HepG2 (cell line): Measurements from ENCODE around the gene AMIGO2. TPM values are rescaled to one million over a fixed set of nuclear protein-coding genes. Genes with fewer than 3 reads are reported as not detected.

ENCODE experiments used
- ATAC-seq: fragments of 200-7000 bp; cut with Tn5 transposase; 3 replicates; pipeline ENCODE4 v1.9.1; 2020; ENCODE audit warnings: mild to moderate bottlenecking, moderate library complexity
- BruUV-seq: library from RNA; stranded (reverse); fragments of 400-500 nt; replicated peaks from 2 replicates; lab custom pipeline; 2021; lab: Mats Ljungman, UMichigan
- CTCF ChIA-PET: fragments of 300-600 bp; formaldehyde crosslinking; extraction: SDS; loops from one replicate; lab custom pipeline; 2021; ENCODE audit warnings: low total read pairs, inconsistent platforms, low intra/inter-chr PET ratio; lab: Yijun Ruan, JAX
- POLR2A ChIA-PET: fragments of 350-600 bp; sonication (Branson Sonifier 250); formaldehyde crosslinking; loops from one replicate; lab custom pipeline; 2020; ENCODE audit warnings: antibody characterized with exemption, inconsistent platforms; lab: Yijun Ruan, JAX
- DNase-seq: peaks from one replicate; pipeline ENCODE4 v3.0.0-alpha.2; 2015; ENCODE audit warnings: low spot score
- FAIRE-seq: peaks from 3 replicates; lab custom pipeline; 2011; peaks lifted over from hg19 to GRCh38; lab: Jason Lieb, UNC
- H2AFZ ChIP-seq: one replicate; pipeline ENCODE4 v1.6.1; 2011; ENCODE audit warnings: low read length, inconsistent platforms
- H3K27ac ChIP-seq: fragments of 300-600 bp; 3 replicates; pipeline ENCODE4 v1.8.0; 2011; ENCODE audit warnings: mixed run types, mild to moderate bottlenecking, mixed read lengths, low read length, inconsistent platforms; ENCODE audit not compliant: insufficient read depth; ENCODE audit errors: extremely low read length
- H3K27me3 ChIP-seq, 2 experiments: fragments of 200-600 bp in 1 of 2; 2 replicates in 1 of 2; 3 replicates in 1 of 2; pipeline versions ENCODE4 v1.6.0 to v1.8.0; 2011; ENCODE audit warnings: low read length in 2 of 2, mild to moderate bottlenecking in 2 of 2, moderate library complexity in 2 of 2, inconsistent platforms in 1 of 2; ENCODE audit not compliant: insufficient read depth in 2 of 2, control insufficient read depth in 1 of 2
- H3K36me3 ChIP-seq, 2 experiments: fragments of 200-600 bp in 1 of 2; replicated peaks in 1 of 2; 2 replicates in 1 of 2; 3 replicates in 1 of 2; pipeline versions ENCODE4 v1.5.1 to v1.8.0; 2011; ENCODE audit warnings: low read length in 2 of 2, inconsistent platforms in 1 of 2; ENCODE audit not compliant: insufficient read depth in 2 of 2, control insufficient read depth in 1 of 2
- H3K4me1 ChIP-seq: 2 replicates; pipeline ENCODE4 v1.5.1; 2012; ENCODE audit warnings: low read length, inconsistent platforms; ENCODE audit not compliant: insufficient read depth
- H3K4me2 ChIP-seq: 2 replicates; pipeline ENCODE4 v1.6.0; 2011; ENCODE audit warnings: low read depth, low read length, inconsistent platforms
- H3K4me3 ChIP-seq, 3 experiments: fragments of 200-600 bp in 1 of 3; sonication (generic), shearing (Covaris generic) in 1 of 3; replicated peaks in 1 of 3; 2 replicates each; pipeline ENCODE4 v1.5.1; 2011 to 2016; ENCODE audit warnings: low read length in 3 of 3, inconsistent platforms in 2 of 3, low read depth in 2 of 3, mild to moderate bottlenecking in 2 of 3, control low read depth in 1 of 3, mixed read lengths in 1 of 3; ENCODE audit not compliant: insufficient read depth in 1 of 3
- H3K79me2 ChIP-seq: one replicate; pipeline ENCODE4 v1.6.1; 2011; ENCODE audit warnings: low read length, inconsistent platforms; ENCODE audit not compliant: insufficient read depth
- H3K9ac ChIP-seq: 2 replicates; pipeline ENCODE4 v1.6.0; 2011; ENCODE audit warnings: mild to moderate bottlenecking, low read depth, low read length, inconsistent platforms; ENCODE audit not compliant: insufficient read depth
- H3K9me3 ChIP-seq: 2 replicates; pipeline ENCODE4 v1.5.1; 2012; ENCODE audit warnings: mild to moderate bottlenecking, low read length
- H4K20me1 ChIP-seq: 2 replicates; pipeline ENCODE4 v1.6.0; 2011; ENCODE audit warnings: inconsistent platforms, mild to moderate bottlenecking, low read length, moderate library complexity; ENCODE audit not compliant: insufficient read depth
- HBP1 ChIP-seq: IDR thresholded peaks from 2 replicates; pipeline ENCODE4 v1.6.1; 2016; ENCODE audit warnings: low read depth, control low read depth
- JUND ChIP-seq: sonication (generic); formaldehyde crosslinking; IDR thresholded peaks from 2 replicates; pipeline ENCODE4 v1.8.0; 2022; ENCODE audit warnings: mild to moderate bottlenecking, missing genetic modification reagents
- WGBS: methylation state at CpG from one replicate; pipeline ENCODE4 v1.1.6; 2017; ENCODE audit warnings: low lambda C conversion rate; 5-methylcytosine and 5-hydroxymethylcytosine counted together
- in situ Hi-C: cut with HindIII; loops from 2 replicates; pipeline ENCODE4 v1.10.0; 2017; ENCODE audit warnings: low pct_unique_long_range_greater_than_20kb; ENCODE audit not compliant: extremely low pct_ligation_motif_present
- intact Hi-C: fragments of 100-400 bp; cut with micrococcal nuclease; formaldehyde crosslinking; loops from one replicate; pipeline ENCODE4 v1.10.0; 2022; ENCODE audit not compliant: unreplicated experiment
- polyA plus RNA-seq, 8 experiments: library from polyadenylated mRNA; depleted of rRNA in 3 of 8; stranded (reverse) in 7 of 8; unstranded in 1 of 8; fragments of >200 nt; fragmentation: Illumina TruSeq in 4 of 8; extraction: Trizol in 4 of 8; gene quantifications; 2 replicates each; pipeline versions ENCODE4 v1.2.1 to v1.2.3, GENCODE V29; 2011 to 2016; ENCODE audit warnings: low read depth in 4 of 8, missing spikeins in 1 of 8, mixed read lengths in 1 of 8; ENCODE audit not compliant: insufficient read depth in 1 of 8
- total RNA-seq, 5 experiments: library from RNA; depleted of rRNA; stranded (reverse); fragments of >200 nt; fragmentation: Illumina TruSeq; extraction: Trizol; gene quantifications; 2 replicates each; pipeline ENCODE4 v1.2.3, GENCODE V29; 2016; ENCODE audit warnings: low read depth in 1 of 5
- TF ChIP-seq, protein P1 (sequence below): sonication (generic); formaldehyde crosslinking; IDR thresholded peaks from 2 replicates; pipeline ENCODE4 v1.5.0; 2020; ENCODE audit warnings: missing genetic modification reagents

The AMIGO2 gene
- total and polyA plus RNA-seq, 2 of the 13 experiments (the other 11 are each of a cell fraction or from before 2014, with no cell fraction given): not detected

DNA sequence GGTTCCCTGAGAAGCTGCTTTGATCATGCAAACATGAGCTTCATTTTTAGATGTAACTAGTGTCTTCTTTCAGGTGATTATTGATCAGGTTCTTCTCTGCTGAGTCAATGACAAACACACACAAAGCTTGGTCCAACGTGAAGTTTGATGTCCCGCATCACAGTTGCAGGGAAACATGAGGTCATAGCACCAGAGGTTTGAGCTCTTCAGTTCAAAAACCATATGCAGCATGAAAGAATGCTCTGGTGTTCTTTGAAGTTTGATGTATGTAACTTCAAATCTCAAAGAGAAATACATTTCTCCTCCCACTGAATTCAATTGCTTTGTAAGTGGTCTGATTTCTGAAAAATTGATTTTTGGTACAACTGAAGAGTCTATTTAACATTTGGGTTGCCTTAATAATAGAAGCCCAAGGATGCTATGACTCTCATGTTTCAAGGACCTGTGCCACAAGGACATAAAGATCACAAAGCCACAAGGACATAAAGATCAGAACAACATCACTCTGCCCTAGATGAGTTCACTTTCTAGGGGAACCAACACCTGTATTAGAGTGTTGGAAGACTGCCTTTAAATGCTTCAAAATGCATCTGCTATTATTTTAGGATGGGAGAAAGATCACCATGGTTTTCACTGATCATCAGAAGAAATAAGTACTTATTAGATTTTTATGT lies 31.1 kb upstream of the AMIGO2 start:
- intact Hi-C loops (no loop called here), in situ Hi-C loops (no loop called here)
- H3K36me3 ChIP-seq: no peaks in the 10 kb centered on the region
- H3K4me2 ChIP-seq: no peak overlapping the region
- TF ChIP-seq JUND (CRISPR knock-in tag) (no peak), HBP1 (CRISPR knock-in tag) (no peak)
- TF ChIP-seq, protein P1, sequence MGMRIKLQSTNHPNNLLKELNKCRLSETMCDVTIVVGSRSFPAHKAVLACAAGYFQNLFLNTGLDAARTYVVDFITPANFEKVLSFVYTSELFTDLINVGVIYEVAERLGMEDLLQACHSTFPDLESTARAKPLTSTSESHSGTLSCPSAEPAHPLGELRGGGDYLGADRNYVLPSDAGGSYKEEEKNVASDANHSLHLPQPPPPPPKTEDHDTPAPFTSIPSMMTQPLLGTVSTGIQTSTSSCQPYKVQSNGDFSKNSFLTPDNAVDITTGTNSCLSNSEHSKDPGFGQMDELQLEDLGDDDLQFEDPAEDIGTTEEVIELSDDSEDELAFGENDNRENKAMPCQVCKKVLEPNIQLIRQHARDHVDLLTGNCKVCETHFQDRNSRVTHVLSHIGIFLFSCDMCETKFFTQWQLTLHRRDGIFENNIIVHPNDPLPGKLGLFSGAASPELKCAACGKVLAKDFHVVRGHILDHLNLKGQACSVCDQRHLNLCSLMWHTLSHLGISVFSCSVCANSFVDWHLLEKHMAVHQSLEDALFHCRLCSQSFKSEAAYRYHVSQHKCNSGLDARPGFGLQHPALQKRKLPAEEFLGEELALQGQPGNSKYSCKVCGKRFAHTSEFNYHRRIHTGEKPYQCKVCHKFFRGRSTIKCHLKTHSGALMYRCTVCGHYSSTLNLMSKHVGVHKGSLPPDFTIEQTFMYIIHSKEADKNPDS (CRISPR knock-in tag): no peak
- 0% methylated on average over 2 of the region's 2 CpGs for WGBS
- CTCF ChIA-PET: no interaction called here
- no peak overlapping the region for H3K27ac ChIP-seq
- DNase-seq (no peak), ATAC-seq (no peak), FAIRE-seq (no peak)
- no peak overlapping the region for H2AFZ ChIP-seq
- POLR2A ChIA-PET: no interaction called here
- no peak overlapping the region for H3K4me3 ChIP-seq
- peaks cover 0 to 15% of the 10 kb centered on the region in 2 experiments; a peak in 2 of 5 replicates for H3K27me3 ChIP-seq
- no TSS peak for BruUV-seq
- no peaks in the 10 kb centered on the region for H3K4me1 ChIP-seq
- H3K9ac ChIP-seq: no peak overlapping the region
- H3K9me3 ChIP-seq: no peaks in the 10 kb centered on the region
- no peaks in the 10 kb centered on the region for H3K79me2 ChIP-seq
- H4K20me1 ChIP-seq: no peaks in the 10 kb centered on the region
